HepG2 (cell line): ENCODE results near the gene SIN3A. TPM values are rescaled to one million over a fixed set of nuclear protein-coding genes. Genes with fewer than 3 reads are reported as not detected.
A peak's percentile ranks its signal among the peaks of the same experiment; 100 is the strongest.

Experiments used
- AKNA ChIP-seq: sonication (generic); formaldehyde crosslinking; IDR thresholded peaks from 2 replicates; pipeline ENCODE4 v1.4.0; 2020; ENCODE audit warnings: missing genetic modification reagents, borderline replicate concordance
- DNMT1 ChIP-seq: sonication (generic); formaldehyde crosslinking; IDR thresholded peaks from 2 replicates; pipeline ENCODE4 v1.5.1; 2020; ENCODE audit warnings: mild to moderate bottlenecking, missing genetic modification reagents
- ELF3 ChIP-seq: IDR thresholded peaks from 2 replicates; pipeline ENCODE4 v1.6.1; 2016; ENCODE audit warnings: missing genetic modification reagents, missing compliant biosample characterization
- HMGXB3 ChIP-seq: sonication (generic); formaldehyde crosslinking; IDR thresholded peaks from 2 replicates; pipeline ENCODE4 v1.4.0; 2020; ENCODE audit warnings: missing genetic modification reagents, borderline replicate concordance
- IKZF5 ChIP-seq: IDR thresholded peaks from 2 replicates; pipeline ENCODE4 v1.6.1; 2018; ENCODE audit warnings: missing genetic modification reagents, mild to moderate bottlenecking, missing compliant biosample characterization
- TEAD3 ChIP-seq: optimal IDR thresholded peaks from 2 replicates; pipeline ENCODE3; 2016; ENCODE audit warnings: borderline replicate concordance
- ZNF761 ChIP-seq: sonication (generic); formaldehyde crosslinking; conservative IDR thresholded peaks from 2 replicates; pipeline ENCODE4 v1.4.0; 2020; ENCODE audit warnings: mild to moderate bottlenecking, missing genetic modification reagents
- ZNF891 ChIP-seq: sonication (generic); formaldehyde crosslinking; IDR thresholded peaks from 2 replicates; pipeline ENCODE4 v1.5.0; 2020; ENCODE audit warnings: mild to moderate bottlenecking, missing genetic modification reagents
- polyA plus RNA-seq, 8 experiments: library from polyadenylated mRNA; depleted of rRNA in 3 of 8; stranded (reverse) in 7 of 8; unstranded in 1 of 8; fragments of >200 nt; fragmentation: Illumina TruSeq in 4 of 8; extraction: Trizol in 4 of 8; gene quantifications; 2 replicates each; pipeline versions ENCODE4 v1.2.1 to v1.2.3, GENCODE V29; 2011 to 2016; ENCODE audit warnings: low read depth in 4 of 8, missing spikeins in 1 of 8, mixed read lengths in 1 of 8; ENCODE audit not compliant: insufficient read depth in 1 of 8
- total RNA-seq, 5 experiments: library from RNA; depleted of rRNA; stranded (reverse); fragments of >200 nt; fragmentation: Illumina TruSeq; extraction: Trizol; gene quantifications; 2 replicates each; pipeline ENCODE4 v1.2.3, GENCODE V29; 2016; ENCODE audit warnings: low read depth in 1 of 5

SIN3A gene
- total and polyA plus RNA-seq, 2 of the 13 experiments (the other 11 are each of a cell fraction or from before 2014, with no cell fraction given): 16.1 to 28.1 TPM

- TF ChIP-seq AKNA (no peak), IKZF5 (CRISPR knock-in tag) (peak; percentile 21; the same call in 1 of the 2 replicates), ZNF761 (CRISPR knock-in tag) (no peak), DNMT1 (CRISPR knock-in tag) (no peak), HMGXB3 (CRISPR knock-in tag) (peak; percentile 90), ELF3 (peak; percentile 18; the same call in 1 of the 2 replicates), TEAD3 (peak; percentile 82), ZNF891 (CRISPR knock-in tag) (no peak)
These were observed at the start of gene SIN3A (continued) for GRCh38 chr15:75451674-75452363.
